ENCODE data around the gene KPNA1.

GRCh38 chr3:122396511-122396910, 118.2 kb downstream of the KPNA1 start:
- TF ChIP-seq POLR2A (IDR thresholded peaks at IDR 0.05; ENCODE audit: extremely low read depth, insufficient read length) = no peak
- TF ChIP-seq CTCF (IDR thresholded peaks at IDR 0.05; ENCODE audit: low read depth, low read length) = no peak
- no peak for TF ChIP-seq MAX (IDR thresholded peaks at IDR 0.05; ENCODE audit: low read depth, low read length)
- TF ChIP-seq MYC (IDR thresholded peaks at IDR 0.05; ENCODE audit: low read depth, low read length) = no peak
